Adrenal gland (tissue), 5 donors: Measurements from ENCODE around the gene CNGA4.

Experiments
- CTCF ChIP-seq, 6 experiments: fragments of 450-650 bp in 4 of 6; fragments of 200-600 bp in 2 of 6; sonication (generic) in 1 of 6; IDR thresholded peaks; 1 replicate in 5 of 6; 2 replicates in 1 of 6; pipeline versions ENCODE4 v1.5.1 to v1.8.0; 2016 to 2021; ENCODE audit warnings: antibody characterized with exemption in 6 of 6, mild to moderate bottlenecking in 2 of 6, moderate library complexity in 1 of 6
- POLR2A ChIP-seq, 2 donors: fragments of 450-650 bp; IDR thresholded peaks; one replicate each; pipeline ENCODE4 v1.6.1; 2017; ENCODE audit warnings: antibody characterized with exemption in 2 of 2, mild to moderate bottlenecking in 2 of 2, moderate library complexity in 1 of 2
- donor health status: DM: no; HTN: no; CAD: no.

- TF ChIP-seq CTCF (IDR thresholded peaks at IDR 0.05) (no peak), POLR2A (IDR thresholded peaks at IDR 0.05) (no peak)
Observed at GRCh38 chr11:6232899-6233298, 6.0 kb upstream of the CNGA4 start.
